Activated T-helper 9 cell treated with anti-CD3 and anti-CD28 coated beads, Interleukin-2, amount 50 U/mL, for 16 hours (primary cell): Measurements from ENCODE around the gene ANKRD17.
"Not testable (repeated sequence)": the region's sequence is repeated elsewhere in the genome, so short reads cannot be mapped to it uniquely, and the experiment has no call there.

Experiments used
- DNase-seq: peaks from one replicate; pipeline ENCODE4 v3.0.0-alpha.2; 2020; ENCODE audit warnings: low read depth

ANKRD17 gene

GRCh38 chr4:73258686-73259570 is at the start of gene ANKRD17:
Gene ANKRD17 (minus strand): TSS chr4:73258798. CDS start chr4:73258668, 130 bp downstream.
- DNase-seq: peak; percentile 84

GRCh38 chr4:73308286-73308685 is 49.7 kb upstream of the ANKRD17 start:
- DNase-seq: no peak

GRCh38 chr4:73303711-73304110 is 45.1 kb upstream of the ANKRD17 start:
- DNase-seq: no peak

GRCh38 chr4:73299548-73300280 is 41.1 kb upstream of the ANKRD17 start:
- DNase-seq: no peak

- not testable (repeated sequence) for DNase-seq
Observed at GRCh38 chr4:73292661-73293060, 34.1 kb upstream of the ANKRD17 start.

GRCh38 chr4:73281982-73282381 is 23.4 kb upstream of the ANKRD17 start:
- no peak for DNase-seq

GRCh38 chr4:73281396-73281795 is 22.8 kb upstream of the ANKRD17 start:
- no peak for DNase-seq

- no peak for DNase-seq
Observed at GRCh38 chr4:73277201-73277600, 18.6 kb upstream of the ANKRD17 start.

GRCh38 chr4:73275318-73275654 is 16.7 kb upstream of the ANKRD17 start:
- no peak for DNase-seq

GRCh38 chr4:73272816-73273215 is 14.2 kb upstream of the ANKRD17 start:
- DNase-seq: no peak

GRCh38 chr4:73267050-73267449 is 8.5 kb upstream of the ANKRD17 start:
- DNase-seq: no peak

GRCh38 chr4:73259571-73260090 is 1.0 kb upstream of the ANKRD17 start:
- no peak for DNase-seq

GRCh38 chr4:73258436-73258685 is 237 bp downstream of the ANKRD17 start:
- no peak for DNase-seq

GRCh38 chr4:73257651-73258435 is 755 bp downstream of the ANKRD17 start:
- no peak for DNase-seq

- peak; percentile 39 for DNase-seq
Observed at GRCh38 chr4:73257234-73257633, 1.4 kb downstream of the ANKRD17 start.

- DNase-seq: not testable (repeated sequence)
Observed at GRCh38 chr4:73255847-73256246, 2.8 kb downstream of the ANKRD17 start.

GRCh38 chr4:73252001-73252400 is 6.6 kb downstream of the ANKRD17 start:
- no peak for DNase-seq

GRCh38 chr4:73251384-73251783 is 7.2 kb downstream of the ANKRD17 start:
- DNase-seq: no peak

GRCh38 chr4:73250642-73251041 is 8.0 kb downstream of the ANKRD17 start:
- no peak for DNase-seq

GRCh38 chr4:73248821-73249220 is 9.8 kb downstream of the ANKRD17 start:
- DNase-seq: no peak

GRCh38 chr4:73248416-73248815 is 10.2 kb downstream of the ANKRD17 start:
- DNase-seq: no peak

GRCh38 chr4:73247100-73247499 is 11.5 kb downstream of the ANKRD17 start:
- DNase-seq: no peak

GRCh38 chr4:73245955-73246354 is 12.6 kb downstream of the ANKRD17 start:
- DNase-seq: no peak
